ENCODE measurements around the gene CRYBB3. TPM values are rescaled to one million over a fixed set of nuclear protein-coding genes. Genes with fewer than 3 reads are reported as not detected.

Gene CRYBB3
- total and polyA plus RNA-seq, 9 donors: 0.30 to 0.69 TPM; not detected in 7

- no peak for TF ChIP-seq EP300 (IDR thresholded peaks at IDR 0.05)
- no peak for TF ChIP-seq POLR2A (IDR thresholded peaks at IDR 0.05)
- TF ChIP-seq CTCF (IDR thresholded peaks at IDR 0.05): no peak
- no peaks in the 10 kb centered on the region for H3K36me3 ChIP-seq
- H3K4me3 ChIP-seq: no peak overlapping the region
- H3K27ac ChIP-seq: no peak overlapping the region
- H3K4me1 ChIP-seq (ENCODE audit: insufficient read depth): peaks cover 2% of the 10 kb centered on the region
- H3K9me3 ChIP-seq: no peaks in the 10 kb centered on the region
- H3K27me3 ChIP-seq: no peaks in the 10 kb centered on the region
- intact Hi-C loops (cut with DNase I): no loop called here
- no peak for DNase-seq
- 47 to 66% (median 66%) methylated on average over 10 of the region's 10 CpGs for WGBS, 3 donors
Observed at GRCh38 chr22:25159028-25159427, 40.6 kb upstream of the CRYBB3 start.

GRCh38 chr22:25160120-25160996 is 39.3 kb upstream of the CRYBB3 start:
- Histone ChIP-seq H3K36me3 (no peaks in the 10 kb centered on the region), H3K9me3 (no peaks in the 10 kb centered on the region), H3K27ac (no peak overlapping the region), H3K4me1 (ENCODE audit: insufficient read depth) (no peaks in the 10 kb centered on the region), H3K4me3 (no peak overlapping the region), H3K27me3 (no peaks in the 10 kb centered on the region)
- WGBS, 3 donors: 88 to 95% (median 90%) methylated on average over 11 of the region's 11 CpGs
- no peak for DNase-seq
- TF ChIP-seq CTCF (IDR thresholded peaks at IDR 0.05): no peak
- no peak for TF ChIP-seq POLR2A (IDR thresholded peaks at IDR 0.05)
- no peak for TF ChIP-seq EP300 (IDR thresholded peaks at IDR 0.05)
- intact Hi-C loops (cut with DNase I): no loop called here

- H3K4me1 ChIP-seq (ENCODE audit: insufficient read depth): no peaks in the 10 kb centered on the region
- TF ChIP-seq POLR2A (IDR thresholded peaks at IDR 0.05): no peak
- intact Hi-C loops (cut with DNase I): no loop called here
- H3K36me3 ChIP-seq: no peaks in the 10 kb centered on the region
- WGBS, 3 donors: 81 to 84% (median 83%) methylated on average over 14 of the region's 14 CpGs
- DNase-seq: no peak
- H3K9me3 ChIP-seq: no peaks in the 10 kb centered on the region
- no peaks in the 10 kb centered on the region for H3K27me3 ChIP-seq
- no peak overlapping the region for H3K4me3 ChIP-seq
- H3K27ac ChIP-seq: no peak overlapping the region
Observed at GRCh38 chr22:25161017-25161915, 38.4 kb upstream of the CRYBB3 start.

GRCh38 chr22:25161916-25162530 is 37.6 kb upstream of the CRYBB3 start:
- no peak for TF ChIP-seq POLR2A (IDR thresholded peaks at IDR 0.05)
- TF ChIP-seq EP300 (IDR thresholded peaks at IDR 0.05): no peak
- no peak for TF ChIP-seq CTCF (IDR thresholded peaks at IDR 0.05)
- Histone ChIP-seq H3K9me3 (no peaks in the 10 kb centered on the region), H3K36me3 (no peaks in the 10 kb centered on the region), H3K4me1 (ENCODE audit: insufficient read depth) (no peaks in the 10 kb centered on the region), H3K27me3 (no peaks in the 10 kb centered on the region), H3K4me3 (no peak overlapping the region), H3K27ac (no peak overlapping the region)
- 90 to 93% (median 91%) methylated on average over 6 of the region's 6 CpGs for WGBS, 3 donors
- DNase-seq: no peak
- intact Hi-C loops (cut with DNase I): no loop called here
